Activated CD8-positive, alpha-beta memory T cell treated with anti-CD3 and anti-CD28 coated beads, Interleukin-2, amount 50 U/mL, for 48 hours (primary cell): ENCODE data around the gene PLEKHM2.

Experiments
- DNase-seq: peaks from one replicate; pipeline ENCODE4 v3.0.0-alpha.2; 2020

The PLEKHM2 gene

GRCh38 chr1:15702722-15703550 lies 18.8 kb downstream of the PLEKHM2 start:
- no peak for DNase-seq

- no peak for DNase-seq
Measured at GRCh38 chr1:15703562-15703961, 19.4 kb downstream of the PLEKHM2 start.

DNA sequence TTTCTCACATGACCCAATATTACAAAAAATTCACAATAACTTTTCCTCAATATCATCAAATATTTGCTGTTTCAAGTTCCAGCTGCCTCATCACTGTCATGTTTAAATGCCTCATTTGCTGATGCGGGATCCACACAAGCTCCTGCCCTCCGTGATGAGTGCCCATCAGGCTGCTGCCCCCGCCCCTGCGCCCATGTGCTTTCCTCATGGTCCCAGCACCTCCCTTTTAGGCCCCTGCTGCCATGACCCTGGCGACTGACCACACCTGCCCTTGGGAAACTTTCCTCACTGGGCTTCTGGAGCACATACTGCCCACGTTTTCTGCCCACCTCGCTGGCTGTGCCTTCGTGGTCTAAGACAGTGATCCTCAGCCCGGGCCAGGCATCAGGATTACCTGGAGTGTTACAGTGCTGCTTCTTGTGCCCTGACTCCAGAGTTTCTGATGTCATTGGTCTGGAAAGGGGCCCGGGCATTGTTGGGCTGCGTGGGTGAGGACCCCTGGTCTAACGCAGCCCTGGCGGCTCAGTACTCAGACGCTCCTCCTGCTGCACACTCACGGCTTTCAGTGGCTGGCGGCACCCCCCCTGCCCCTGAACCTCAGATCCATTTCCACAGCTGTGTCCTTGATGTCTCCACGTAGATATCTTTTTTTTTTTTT lies 20.5 kb downstream of the PLEKHM2 start:
- DNase-seq = no peak

GRCh38 chr1:15705184-15705566 lies 21.1 kb downstream of the PLEKHM2 start:
- no peak for DNase-seq

DNA sequence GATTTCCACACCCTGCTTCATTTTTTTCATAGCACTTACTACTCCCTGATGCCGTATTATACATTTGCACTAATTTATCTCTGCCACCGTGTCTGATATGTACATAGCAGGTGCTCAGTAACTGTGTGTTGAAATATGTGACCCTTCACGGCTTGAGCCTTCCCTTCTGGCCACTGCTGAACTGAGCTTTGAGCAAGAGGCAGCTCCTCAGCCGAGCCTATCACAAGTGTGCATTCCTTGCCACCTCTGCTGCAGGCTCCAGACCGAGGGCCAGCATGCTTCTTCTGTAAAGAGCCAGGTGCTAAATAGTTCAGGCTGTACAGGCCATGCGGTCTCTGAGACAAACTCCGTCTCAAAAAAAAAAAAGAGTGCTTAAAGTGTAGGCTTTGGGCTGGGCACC lies 22.6 kb downstream of the PLEKHM2 start:
- DNase-seq = no peak

- DNase-seq = no peak
Measured at GRCh38 chr1:15707239-15707925, 23.3 kb downstream of the PLEKHM2 start.

GRCh38 chr1:15708486-15709137 lies 24.5 kb downstream of the PLEKHM2 start:
- DNase-seq = no peak

DNA sequence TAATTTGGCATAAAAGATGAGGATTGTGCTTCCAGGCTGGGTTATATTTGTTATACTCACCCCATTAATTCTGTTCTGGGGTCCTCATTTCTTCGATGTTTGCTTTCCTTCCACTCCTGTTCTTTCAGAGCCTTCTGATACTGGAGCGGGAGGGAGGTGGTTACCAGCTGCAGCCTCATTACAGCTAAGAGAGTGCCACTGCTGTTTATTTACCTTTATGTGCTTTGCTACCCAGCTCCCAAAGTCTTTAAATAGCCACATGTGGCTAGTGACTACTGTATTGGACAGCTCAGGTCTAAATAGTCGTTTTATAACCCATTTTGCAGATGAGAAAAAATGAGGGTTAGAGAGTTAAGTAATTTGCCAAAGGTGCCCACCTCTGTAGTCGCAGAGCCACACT lies 25.1 kb downstream of the PLEKHM2 start:
- no peak for DNase-seq

GRCh38 chr1:15712168-15712567 lies 28.0 kb downstream of the PLEKHM2 start:
- no peak for DNase-seq

- DNase-seq = no peak
Measured at GRCh38 chr1:15714406-15715136, 30.5 kb downstream of the PLEKHM2 start.

GRCh38 chr1:15717418-15718125 lies 33.5 kb downstream of the PLEKHM2 start:
- DNase-seq = no peak

GRCh38 chr1:15718199-15718601 lies 34.1 kb downstream of the PLEKHM2 start:
- no peak for DNase-seq

- no peak for DNase-seq
Measured at GRCh38 chr1:15719381-15720120, 35.4 kb downstream of the PLEKHM2 start.

GRCh38 chr1:15720861-15721260 lies 36.7 kb downstream of the PLEKHM2 start:
- DNase-seq = no peak

- DNase-seq = no peak
Measured at GRCh38 chr1:15722411-15722810, 38.3 kb downstream of the PLEKHM2 start.

DNA sequence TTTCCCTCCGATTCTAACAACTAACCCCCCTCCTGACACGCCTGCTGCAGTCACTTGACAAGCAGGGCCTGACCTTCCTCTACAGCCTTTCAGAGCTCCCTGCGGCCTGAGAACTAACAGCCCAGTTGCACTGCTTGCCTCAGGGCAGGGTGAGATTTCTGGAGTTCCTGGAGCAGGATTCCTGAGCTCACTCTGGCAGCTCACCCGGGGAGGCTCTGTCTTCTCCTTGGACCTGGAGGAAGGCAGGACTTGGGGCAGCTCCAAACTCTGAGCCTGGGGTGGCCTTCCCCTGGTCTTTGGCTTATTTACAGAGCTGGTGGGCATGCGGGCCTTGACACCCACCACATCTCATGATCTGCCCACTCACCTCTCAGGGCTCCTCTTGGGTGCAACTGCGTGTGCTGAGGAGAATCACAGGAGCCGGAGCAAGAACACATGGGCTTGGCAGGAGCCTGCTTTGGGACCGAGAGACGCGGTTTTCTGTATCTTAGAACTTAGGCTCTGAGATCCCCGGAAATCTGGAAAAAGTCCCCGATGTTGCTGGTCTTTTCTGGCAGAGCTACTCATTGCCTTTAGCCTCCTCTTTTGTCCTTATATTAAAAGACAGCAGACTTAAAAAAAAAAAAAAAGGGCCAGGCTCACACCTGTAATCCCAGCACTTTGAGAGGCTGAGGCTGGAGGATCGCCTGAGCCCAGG lies 38.9 kb downstream of the PLEKHM2 start:
- no peak for DNase-seq

GRCh38 chr1:15723631-15724246 lies 39.6 kb downstream of the PLEKHM2 start:
- no peak for DNase-seq

GRCh38 chr1:15724949-15725880 lies 41.1 kb downstream of the PLEKHM2 start:
- no peak for DNase-seq

- no peak for DNase-seq
Measured at GRCh38 chr1:15726508-15726907, 42.4 kb downstream of the PLEKHM2 start.
